Activated T-helper 1 cell treated with anti-CD3 and anti-CD28 coated beads, Interleukin-12 subunit alpha, Interleukin-12 subunit beta, Interleukin-2, Interleukin-4 antibody, amounts not matched to agents 30 ng/mL and 10 ng/mL and 1 ng/mL, durations not matched to agents 14 hours and 24 hours and 36 hours (primary cell): Measurements from ENCODE around the gene UBE2C. TPM values are rescaled to one million over a fixed set of nuclear protein-coding genes. Genes with fewer than 3 reads are reported as not detected.
"Not testable (repeated sequence)": the region's sequence is repeated elsewhere in the genome, so short reads cannot be mapped to it uniquely, and the experiment has no call there.

Experiments used
- DNase-seq: peaks from one replicate; pipeline ENCODE4 v3.0.0; 2021; ENCODE audit warnings: low spot score
- H3K27ac Mint-ChIP-seq: one replicate; pipeline ENCODE4 v1.8.0; 2021; ENCODE audit warnings: mild to moderate bottlenecking, mixed read lengths
- H3K27me3 Mint-ChIP-seq: one replicate; pipeline ENCODE4 v1.8.0; 2022; ENCODE audit warnings: mild to moderate bottlenecking, moderate library complexity, mixed read lengths; ENCODE audit not compliant: insufficient read depth
- H3K36me3 Mint-ChIP-seq: one replicate; pipeline ENCODE4 v1.8.0; 2021; ENCODE audit warnings: low read depth, mixed read lengths
- H3K4me1 Mint-ChIP-seq: one replicate; pipeline ENCODE4 v1.8.0; 2021; ENCODE audit warnings: low read depth, mixed read lengths
- H3K4me3 Mint-ChIP-seq: one replicate; pipeline ENCODE4 v1.8.0; 2021; ENCODE audit warnings: mild to moderate bottlenecking, moderate library complexity, mixed read lengths
- H3K9me3 Mint-ChIP-seq: one replicate; pipeline ENCODE4 v1.8.0; 2021; ENCODE audit warnings: mixed read lengths
- intact Hi-C: fragments of 100-400 bp; cut with micrococcal nuclease; formaldehyde crosslinking; loops from one replicate; pipeline ENCODE4 v1.15.1; 2024
- total RNA-seq: library from RNA; stranded (reverse); gene quantifications from 2 replicates; pipeline ENCODE4 v1.2.3, GENCODE V29; 2022

UBE2C gene
- total RNA-seq, 1 donor from 2014 or later, result 114 TPM

DNA sequence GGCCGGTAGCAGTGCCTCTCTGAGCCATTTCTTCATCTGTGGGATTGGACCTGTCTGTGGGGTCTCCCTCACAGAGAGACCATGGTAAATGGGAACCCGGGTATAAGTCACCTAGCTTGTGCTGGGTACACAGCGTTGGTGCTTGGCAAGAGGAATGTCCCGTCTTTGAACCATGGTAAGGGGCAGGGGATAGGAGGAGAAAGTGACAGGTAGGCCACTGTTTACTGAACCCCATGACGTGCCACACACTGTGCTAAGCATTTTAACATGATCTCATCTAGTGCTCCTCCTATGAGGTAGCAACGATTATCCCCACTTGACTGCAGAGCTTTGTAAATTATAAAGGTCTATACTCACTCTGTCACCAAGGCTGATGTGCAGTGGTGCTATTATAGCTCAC is 15.3 kb downstream of the UBE2C start:
- H3K4me3 Mint-ChIP-seq, result no peak overlapping the region
- no peaks in the 10 kb centered on the region for H3K36me3 Mint-ChIP-seq
- peaks cover 26% of the 10 kb centered on the region for H3K27me3 Mint-ChIP-seq
- H3K27ac Mint-ChIP-seq, result no peak overlapping the region
- H3K4me1 Mint-ChIP-seq, result peaks cover 20% of the 10 kb centered on the region
- H3K9me3 Mint-ChIP-seq, result no peaks in the 10 kb centered on the region
- no peak for DNase-seq
- intact Hi-C loops, result no loop called here

- Mint-ChIP-seq H3K9me3 (no peaks in the 10 kb centered on the region), H3K4me1 (peaks cover 22% of the 10 kb centered on the region), H3K27me3 (peaks cover 19% of the 10 kb centered on the region), H3K36me3 (no peaks in the 10 kb centered on the region), H3K27ac (no peak overlapping the region), H3K4me3 (no peak overlapping the region)
- intact Hi-C loops, result no loop called here
- no peak for DNase-seq
Measured at GRCh38 chr20:45828589-45828988, 16.1 kb downstream of the UBE2C start.

- H3K27ac Mint-ChIP-seq, intact Hi-C loops: not testable (repeated sequence)
- peaks cover 11% of the 10 kb centered on the region for H3K27me3 Mint-ChIP-seq
Measured at GRCh38 chr20:45829673-45830106, 17.2 kb downstream of the UBE2C start.

DNA sequence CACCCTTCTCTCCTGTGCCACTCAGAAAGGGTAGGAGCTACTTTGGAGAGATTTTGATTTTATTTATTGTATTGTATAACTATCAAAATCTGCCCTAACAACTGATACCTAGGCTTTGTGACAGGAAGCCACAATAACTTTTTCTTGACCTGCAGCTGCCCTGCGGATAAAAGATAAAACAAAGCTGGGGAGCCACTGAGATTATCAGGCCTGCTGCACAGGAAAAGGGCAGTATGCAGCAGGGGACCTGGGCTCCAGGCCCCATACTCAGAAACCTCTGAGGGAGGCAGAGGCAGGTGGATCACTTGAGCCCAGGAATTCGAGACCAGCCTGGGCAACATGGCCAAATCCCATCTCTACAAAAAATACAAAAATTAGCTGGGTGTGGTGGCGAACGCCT is 20.2 kb downstream of the UBE2C start:
- no peak for DNase-seq
- intact Hi-C loops, result loop anchor here (1.0 kb wide), 1 partner anchor 20 kb away; the partner anchor contains the start of gene UBE2C
- Mint-ChIP-seq H3K36me3 (no peaks in the 10 kb centered on the region), H3K4me3 (peak overlapping the region; percentile 85), H3K9me3 (no peaks in the 10 kb centered on the region), H3K27me3 (peaks cover 4% of the 10 kb centered on the region), H3K27ac (no peak overlapping the region), H3K4me1 (peaks cover 9% of the 10 kb centered on the region)

More at GRCh38 chr20:45829673-45830106, 17.2 kb downstream of the UBE2C start:
- peaks cover 11% of the 10 kb centered on the region for H3K4me1 Mint-ChIP-seq
- H3K36me3 Mint-ChIP-seq, H3K9me3 Mint-ChIP-seq, DNase-seq, H3K4me3 Mint-ChIP-seq: not testable (repeated sequence)

DNA sequence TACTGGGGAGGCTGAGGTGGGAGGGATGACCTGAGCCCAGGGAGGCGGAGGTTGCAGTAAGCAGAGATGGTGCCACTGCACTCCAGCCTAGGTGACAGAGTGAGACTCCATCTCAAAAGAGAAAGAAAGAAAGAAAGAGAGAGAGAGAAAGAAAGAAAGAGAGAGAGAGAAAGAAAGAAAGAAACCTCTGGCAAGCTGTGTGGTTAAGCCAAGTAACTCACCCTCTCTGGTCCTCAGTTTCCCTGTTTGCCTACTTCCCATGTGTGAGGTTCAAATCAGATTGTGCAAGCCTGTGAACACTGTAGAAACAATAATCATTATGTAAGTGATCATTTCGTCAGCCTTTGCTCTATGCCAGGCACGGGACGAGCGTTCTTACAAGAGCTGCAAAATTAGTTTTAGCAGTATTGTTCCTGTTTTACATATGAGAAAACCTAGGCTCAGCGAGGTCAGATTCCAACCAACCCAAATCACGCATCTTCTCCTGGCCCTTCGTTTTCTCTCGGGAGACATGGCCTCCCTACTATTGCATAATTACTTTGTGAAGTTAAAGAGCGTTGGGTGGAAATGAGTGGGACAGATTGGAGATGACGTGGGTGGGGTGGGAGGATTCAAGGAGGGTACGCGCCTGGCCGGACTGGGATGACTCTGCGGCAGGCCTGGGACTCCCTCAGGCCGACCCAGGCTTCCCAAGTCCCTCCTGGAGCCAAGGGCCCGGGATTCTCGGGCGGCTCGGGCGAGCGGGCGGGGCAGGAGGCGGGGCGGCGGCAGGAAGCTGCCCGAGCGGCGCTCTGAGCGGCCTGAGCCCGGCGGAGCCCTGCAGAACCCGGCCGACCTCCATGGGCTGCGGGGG is 20.8 kb downstream of the UBE2C start, which contains the start of gene SNX21:
Gene SNX21 (plus strand): TSS at position 770 of the 853 bp plus-strand sequence. CDS start 121 bp downstream, outside the sequence.
- H3K27me3 Mint-ChIP-seq, result peaks cover 4% of the 10 kb centered on the region
- peak within 1 kb of the TSS; percentile 31 for H3K27ac Mint-ChIP-seq
- H3K4me1 Mint-ChIP-seq, result peaks cover 9% of the 10 kb centered on the region
- peak within 1 kb of the TSS; percentile 85 for H3K4me3 Mint-ChIP-seq
- intact Hi-C loops, result loop anchor here (1.0 kb wide), 1 partner anchor 21 kb away; the partner anchor contains the start of gene UBE2C
- no peaks in the 10 kb centered on the region for H3K9me3 Mint-ChIP-seq
- H3K36me3 Mint-ChIP-seq, result no peaks in the 10 kb centered on the region
- peak; percentile 12 for DNase-seq

- Mint-ChIP-seq H3K4me3 (peak overlapping the region; percentile 53), H3K36me3 (no peaks in the 10 kb centered on the region), H3K27me3 (peaks cover 4% of the 10 kb centered on the region), H3K27ac (no peak overlapping the region), H3K4me1 (peaks cover 9% of the 10 kb centered on the region), H3K9me3 (no peaks in the 10 kb centered on the region)
- intact Hi-C loops, result loop anchor here (1.0 kb wide), 2 partner anchors 22 to 23 kb away; partner anchors contain the start of genes ACOT8, UBE2C and ZSWIM3
- peak; percentile 38 for DNase-seq
Measured at GRCh38 chr20:45833883-45834796, 21.7 kb downstream of the UBE2C start.

GRCh38 chr20:45834797-45835161 is 22.3 kb downstream of the UBE2C start:
- Mint-ChIP-seq H3K36me3 (no peaks in the 10 kb centered on the region), H3K27ac (no peak overlapping the region), H3K4me1 (peaks cover 9% of the 10 kb centered on the region), H3K9me3 (no peaks in the 10 kb centered on the region), H3K4me3 (peak overlapping the region; percentile 53), H3K27me3 (peaks cover 4% of the 10 kb centered on the region)
- DNase-seq, result no peak
- intact Hi-C loops, result loop anchor here (1.0 kb wide), 1 partner anchor 23 kb away; the partner anchor contains the start of genes ACOT8 and ZSWIM3

GRCh38 chr20:45835329-45835765 is 22.9 kb downstream of the UBE2C start:
- DNase-seq, result no peak
- intact Hi-C loops, result no loop called here

GRCh38 chr20:45835825-45836224 is 23.4 kb downstream of the UBE2C start:
- no peak for DNase-seq
- H3K27me3 Mint-ChIP-seq, result no peaks in the 10 kb centered on the region
- no peaks in the 10 kb centered on the region for H3K36me3 Mint-ChIP-seq
- H3K27ac Mint-ChIP-seq, result no peak overlapping the region
- peaks cover 9% of the 10 kb centered on the region for H3K4me1 Mint-ChIP-seq
- H3K4me3 Mint-ChIP-seq, result peak overlapping the region; percentile 6
- H3K9me3 Mint-ChIP-seq, result no peaks in the 10 kb centered on the region
- intact Hi-C loops, result no loop called here

More at GRCh38 chr20:45835329-45835765, 22.9 kb downstream of the UBE2C start:
- Mint-ChIP-seq H3K27ac (no peak overlapping the region), H3K4me1 (peaks cover 9% of the 10 kb centered on the region), H3K36me3 (no peaks in the 10 kb centered on the region), H3K4me3 (peak overlapping the region; percentile 53), H3K9me3 (no peaks in the 10 kb centered on the region), H3K27me3 (peaks cover 3% of the 10 kb centered on the region)

DNA sequence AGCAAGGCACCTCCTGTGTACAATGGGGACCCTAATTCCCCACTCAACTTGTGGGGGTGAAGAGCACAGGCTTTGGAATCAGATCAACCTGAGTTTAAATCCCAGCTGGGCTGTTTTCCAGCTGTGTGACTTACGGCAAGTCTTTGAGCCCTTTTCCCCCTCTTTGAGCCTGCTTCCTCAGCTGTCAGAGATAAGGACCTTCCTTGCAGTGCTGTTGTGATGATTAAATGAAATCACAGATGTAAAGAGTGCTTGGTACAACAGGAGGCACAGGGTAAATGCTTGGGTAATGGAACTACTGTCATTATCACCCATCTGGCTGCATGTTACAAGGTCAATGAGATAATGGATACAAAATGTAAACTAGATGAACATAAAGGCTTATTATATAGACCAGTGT is 24.4 kb downstream of the UBE2C start:
- no peaks in the 10 kb centered on the region for H3K27me3 Mint-ChIP-seq
- no peak overlapping the region for H3K27ac Mint-ChIP-seq
- no peaks in the 10 kb centered on the region for H3K9me3 Mint-ChIP-seq
- peaks cover 9% of the 10 kb centered on the region for H3K4me1 Mint-ChIP-seq
- DNase-seq, result no peak
- H3K4me3 Mint-ChIP-seq, result no peak overlapping the region
- intact Hi-C loops, result no loop called here
- no peaks in the 10 kb centered on the region for H3K36me3 Mint-ChIP-seq

DNA sequence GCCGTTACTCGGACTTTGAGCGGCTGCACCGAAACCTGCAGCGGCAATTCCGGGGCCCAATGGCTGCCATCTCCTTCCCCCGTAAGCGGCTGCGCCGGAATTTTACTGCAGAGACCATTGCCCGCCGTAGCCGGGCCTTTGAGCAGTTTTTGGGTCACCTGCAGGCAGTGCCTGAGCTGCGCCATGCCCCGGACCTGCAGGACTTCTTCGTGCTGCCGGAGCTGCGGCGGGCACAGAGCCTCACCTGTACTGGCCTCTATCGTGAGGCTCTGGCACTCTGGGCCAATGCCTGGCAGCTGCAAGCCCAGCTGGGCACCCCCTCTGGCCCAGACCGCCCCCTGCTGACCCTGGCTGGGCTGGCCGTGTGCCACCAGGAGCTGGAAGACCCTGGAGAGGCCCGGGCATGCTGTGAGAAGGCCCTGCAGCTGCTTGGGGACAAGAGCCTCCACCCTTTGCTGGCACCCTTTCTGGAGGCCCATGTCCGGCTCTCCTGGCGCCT is 28.3 kb downstream of the UBE2C start:
- no peaks in the 10 kb centered on the region for H3K27me3 Mint-ChIP-seq
- H3K27ac Mint-ChIP-seq, result no peak overlapping the region
- DNase-seq, result no peak
- H3K4me1 Mint-ChIP-seq, result no peaks in the 10 kb centered on the region
- H3K36me3 Mint-ChIP-seq, result peaks cover 13% of the 10 kb centered on the region
- H3K4me3 Mint-ChIP-seq, result no peak overlapping the region
- intact Hi-C loops, result no loop called here
- no peaks in the 10 kb centered on the region for H3K9me3 Mint-ChIP-seq

DNA sequence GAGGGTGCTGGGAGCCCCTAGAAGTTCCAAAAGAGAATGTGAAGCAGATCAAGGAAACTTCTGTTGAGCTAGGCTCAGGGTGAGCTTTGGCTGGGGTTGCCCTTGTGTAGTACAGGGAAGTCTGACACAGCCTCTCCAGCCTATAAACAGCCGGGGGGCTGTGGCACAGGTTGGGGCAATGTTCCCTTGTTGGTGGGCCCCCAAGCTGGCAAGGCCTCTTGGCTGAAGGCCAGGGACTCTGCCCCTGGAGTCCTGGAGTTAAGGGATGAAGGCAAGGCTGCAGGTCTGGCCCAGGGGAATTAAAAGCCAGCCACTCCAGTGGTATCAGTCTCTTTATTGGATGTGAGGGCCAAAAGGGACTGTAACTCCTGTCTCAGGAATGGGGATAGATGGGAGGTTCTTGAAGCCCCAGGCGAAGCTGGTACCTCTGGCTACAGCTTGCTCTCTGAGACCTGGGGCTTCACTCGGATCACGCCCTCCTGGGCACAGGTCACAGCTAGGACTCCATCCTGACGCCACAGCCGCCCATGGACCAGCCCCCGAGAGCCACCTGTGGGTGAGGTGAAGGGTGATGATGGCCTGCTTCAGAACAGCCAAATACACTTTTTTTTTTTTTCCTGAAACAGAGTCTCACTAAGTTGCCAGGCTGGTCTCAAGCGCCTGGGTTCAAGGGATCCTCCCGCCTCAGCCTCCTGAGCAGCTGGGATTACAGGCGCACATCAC is 29.1 kb downstream of the UBE2C start:
- H3K9me3 Mint-ChIP-seq, result no peaks in the 10 kb centered on the region
- no peak overlapping the region for H3K4me3 Mint-ChIP-seq
- no peak overlapping the region for H3K27ac Mint-ChIP-seq
- DNase-seq, result no peak
- no peaks in the 10 kb centered on the region for H3K4me1 Mint-ChIP-seq
- peaks cover 19% of the 10 kb centered on the region for H3K36me3 Mint-ChIP-seq
- intact Hi-C loops, result no loop called here
- H3K27me3 Mint-ChIP-seq, result no peaks in the 10 kb centered on the region
